Adrenal gland (tissue), 12 donors: Measurements from ENCODE around the gene COL25A1. TPM values are rescaled to one million over a fixed set of nuclear protein-coding genes. Genes with fewer than 3 reads are reported as not detected.

Experiments used
- DNase-seq, 7 donors: peaks; one replicate each; pipeline ENCODE4 v3.0.0-alpha.2; 2019 to 2020
- H3K27ac ChIP-seq, 5 donors: fragments of 200-600 bp; sonication (generic) in 4 of 5; 1 replicate in 3 of 5; 2 replicates in 2 of 5; pipeline versions ENCODE4 v1.5.1 to v1.8.0; 2016 to 2020; ENCODE audit warnings: mild to moderate bottlenecking in 1 of 5
- H3K27me3 ChIP-seq: fragments of 200-600 bp; 2 replicates; pipeline ENCODE4 v1.8.0; 2021
- H3K36me3 ChIP-seq, 2 donors: fragments of 200-600 bp; replicated peaks in 1 of 2; 1 replicate in 1 of 2; 2 replicates in 1 of 2; pipeline versions ENCODE4 v1.5.1 to v1.8.0; 2018 to 2022
- H3K4me1 ChIP-seq, 2 donors: fragments of 200-600 bp; replicated peaks in 1 of 2; 1 replicate in 1 of 2; 2 replicates in 1 of 2; pipeline versions ENCODE4 v1.5.1 to v1.8.0; 2018 to 2021
- H3K4me3 ChIP-seq, 4 donors: fragments of 200-600 bp; sonication (generic) in 3 of 4; one replicate each; pipeline ENCODE4 v1.5.1; 2016 to 2018
- H3K9me3 ChIP-seq, 3 donors: fragments of 200-600 bp; sonication (generic) in 1 of 3; replicated peaks in 1 of 3; 1 replicate in 2 of 3; 2 replicates in 1 of 3; pipeline versions ENCODE4 v1.5.1 to v1.8.0; 2016 to 2021
- CTCF ChIP-seq, 6 experiments: fragments of 450-650 bp in 4 of 6; fragments of 200-600 bp in 2 of 6; sonication (generic) in 1 of 6; IDR thresholded peaks; 1 replicate in 5 of 6; 2 replicates in 1 of 6; pipeline versions ENCODE4 v1.5.1 to v1.8.0; 2016 to 2021; ENCODE audit warnings: antibody characterized with exemption in 6 of 6, mild to moderate bottlenecking in 2 of 6, moderate library complexity in 1 of 6
- POLR2A ChIP-seq, 2 donors: fragments of 450-650 bp; IDR thresholded peaks; one replicate each; pipeline ENCODE4 v1.6.1; 2017; ENCODE audit warnings: antibody characterized with exemption in 2 of 2, mild to moderate bottlenecking in 2 of 2, moderate library complexity in 1 of 2
- WGBS, 4 donors: extraction: QIAGEN DNeasy Blood & Tissue Kit in 2 of 4; methylation state at CpG; one replicate each; pipeline versions ENCODE4 v1.1.5 to v1.1.7; 2013 to 2017; 5-methylcytosine and 5-hydroxymethylcytosine counted together
- intact Hi-C, 2 donors: fragments of 100-400 bp; cut with DNase I; formaldehyde crosslinking; loops; one replicate each; pipeline versions ENCODE4 v1.14.1 to v1.15.0; 2022 to 2023
- polyA plus RNA-seq, 3 donors: library from polyadenylated mRNA; stranded (reverse); fragments of 200-250 nt in 2 of 3; fragments of 350-450 nt in 1 of 3; fragmentation: Illumina TruSeq in 1 of 3; extraction: RNeasy Lipid Tissue Mini Kit (QIAGEN cat#74804) in 1 of 3; gene quantifications; one replicate each; pipeline ENCODE4 v1.2.3, GENCODE V29; 2013 to 2014
- total RNA-seq, 9 donors: library from RNA; depleted of rRNA in 4 of 9; stranded (reverse); fragments of >200 nt in 4 of 9; fragments of 120-200 nt in 1 of 9; fragmentation: NEBNext Ultra II Directional in 1 of 9; extraction: Animal tissue kit (Norgen Biotek cat#: 25700) in 1 of 9; gene quantifications; one replicate each; pipeline versions ENCODE4 v1.1.0 to v1.2.4, GENCODE V29; 2013 to 2023
- donor health status: healthy with polysubstance abuse.
- donor health status: Bipolar disorder and iron deficiency.
- donor health status: DM: yes; HTN: yes; CAD: no.
- donor health status: DM: no; HTN: no; CAD: no.
- donor health status: DM: no; HTN: no; CAD: no.
- donor health status: DM: yes; HTN: yes; CAD: no.

The COL25A1 gene
- total and polyA plus RNA-seq, 12 donors, result 0.05 to 2.1 (median 0.47) TPM

GRCh38 chr4:109005523-109005922 is 296.9 kb downstream of the COL25A1 start:
- 81 to 88% (median 85%) methylated on average over 1 of the region's 1 CpG for WGBS, 4 donors
- Histone ChIP-seq H3K4me1 (no peaks in the 10 kb centered on the region), H3K27me3 (no peaks in the 10 kb centered on the region), H3K27ac (no peak overlapping the region), H3K9me3 (no peaks in the 10 kb centered on the region), H3K4me3 (no peak overlapping the region), H3K36me3 (no peaks in the 10 kb centered on the region)
- TF ChIP-seq CTCF (IDR thresholded peaks at IDR 0.05), result no peak
- no peak for TF ChIP-seq POLR2A (IDR thresholded peaks at IDR 0.05)
- intact Hi-C loops, result no loop called here
- DNase-seq, result no peak

- intact Hi-C loops, result no loop called here
- TF ChIP-seq POLR2A (IDR thresholded peaks at IDR 0.05), result no peak
Measured at GRCh38 chr4:109004418-109004817, 298.0 kb downstream of the COL25A1 start.

GRCh38 chr4:109003964-109004363 is 298.5 kb downstream of the COL25A1 start:
- Histone ChIP-seq H3K4me1 (no peaks in the 10 kb centered on the region), H3K27ac (no peak overlapping the region), H3K4me3 (no peak overlapping the region), H3K27me3 (no peaks in the 10 kb centered on the region), H3K9me3 (no peaks in the 10 kb centered on the region), H3K36me3 (no peaks in the 10 kb centered on the region)
- WGBS, 4 donors, result 68 to 75% (median 72%) methylated on average over 2 of the region's 2 CpGs
- intact Hi-C loops, result no loop called here
- TF ChIP-seq CTCF (IDR thresholded peaks at IDR 0.05) (no peak), POLR2A (IDR thresholded peaks at IDR 0.05) (no peak)
- no peak for DNase-seq

More at GRCh38 chr4:109004418-109004817, 298.0 kb downstream of the COL25A1 start:
- Histone ChIP-seq H3K27me3 (no peaks in the 10 kb centered on the region), H3K27ac (no peak overlapping the region), H3K4me1 (no peaks in the 10 kb centered on the region), H3K9me3 (no peaks in the 10 kb centered on the region), H3K4me3 (no peak overlapping the region), H3K36me3 (no peaks in the 10 kb centered on the region)
- no peak for DNase-seq
- WGBS, 4 donors, result 75 to 84% (median 80%) methylated on average over 4 of the region's 4 CpGs

- intact Hi-C loops, result no loop called here
- no peak for DNase-seq
- H3K9me3 ChIP-seq, result no peaks in the 10 kb centered on the region
- no peaks in the 10 kb centered on the region for H3K4me1 ChIP-seq
- no peak overlapping the region for H3K27ac ChIP-seq
- no peaks in the 10 kb centered on the region for H3K27me3 ChIP-seq
- H3K36me3 ChIP-seq, result no peaks in the 10 kb centered on the region
- no peak overlapping the region for H3K4me3 ChIP-seq
- TF ChIP-seq CTCF (IDR thresholded peaks at IDR 0.05) (no peak), POLR2A (IDR thresholded peaks at IDR 0.05) (no peak)
- WGBS, 4 donors, result 83 to 91% (median 86%) methylated on average over 5 of the region's 5 CpGs
Measured at GRCh38 chr4:108991551-108992328, 310.7 kb downstream of the COL25A1 start.
